ENCODE data around the gene STK38L.
"Not testable (repeated sequence)": the region's sequence is repeated elsewhere in the genome, so short reads cannot be mapped to it uniquely, and the experiment has no call there.

The STK38L gene

GRCh38 chr12:27226407-27226929, 17.6 kb upstream of the STK38L start:
- no peak for DNase-seq (ENCODE audit: low read depth in 2 of 2)

DNA sequence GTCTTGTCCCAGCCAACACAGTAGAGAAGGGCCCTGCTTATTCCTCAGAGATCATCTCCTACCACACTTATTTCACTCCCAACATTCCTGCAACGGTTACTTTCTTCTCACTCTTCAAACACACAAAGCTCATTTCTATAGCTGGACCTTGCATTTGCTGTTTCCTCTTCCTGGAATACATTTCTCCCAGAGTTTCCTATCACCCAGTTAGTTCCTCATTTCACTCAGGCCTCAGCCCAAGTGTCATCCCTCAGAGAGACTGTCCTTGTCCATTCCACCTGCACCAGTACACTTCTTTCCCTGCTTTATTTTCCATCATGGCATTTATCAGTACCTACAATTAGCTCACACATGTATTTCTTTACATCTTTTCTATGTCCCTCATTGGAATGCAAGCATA, 14.7 kb upstream of the STK38L start:
- DNase-seq (ENCODE audit: low read depth in 2 of 2), result no peak

DNA sequence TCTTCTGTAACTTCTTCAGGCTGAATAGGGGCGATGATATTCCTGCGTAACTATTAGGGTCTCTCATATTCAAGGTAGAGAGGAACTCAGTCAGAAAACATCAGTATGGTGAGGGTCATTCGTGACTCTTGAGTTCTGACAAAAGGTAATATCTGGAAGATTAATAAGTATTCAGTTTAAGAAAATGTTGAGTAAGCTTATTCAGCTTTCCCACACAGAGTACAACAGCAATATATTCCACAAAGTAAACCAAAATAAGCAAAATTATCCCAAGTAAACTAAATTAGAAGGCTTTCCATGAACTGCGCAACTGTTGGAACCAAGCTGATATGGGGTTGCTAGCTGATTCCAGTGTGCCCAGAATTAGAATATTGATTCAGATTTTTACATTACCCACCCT, 12.7 kb upstream of the STK38L start:
- not testable (repeated sequence) for DNase-seq (ENCODE audit: low read depth in 2 of 2)

DNA sequence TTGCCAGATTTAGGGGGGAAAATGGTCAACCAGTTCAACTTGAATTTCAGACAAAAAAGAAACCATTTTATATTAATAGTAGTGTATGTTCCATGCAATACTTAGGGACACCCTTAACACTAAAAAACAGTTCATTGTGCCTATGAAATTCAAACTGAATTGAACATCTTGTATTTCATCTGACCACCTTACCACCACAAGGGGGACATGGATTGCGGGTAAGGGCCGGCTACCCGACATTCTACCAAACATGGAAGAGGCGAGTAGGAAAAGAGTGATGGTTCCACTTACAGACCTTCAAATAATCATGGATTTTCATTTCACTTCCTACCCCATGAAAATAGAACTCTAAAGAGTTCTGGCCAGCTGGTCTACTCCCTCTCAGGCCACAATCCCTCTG, 10.3 kb upstream of the STK38L start:
- DNase-seq (ENCODE audit: low read depth in 2 of 2), result no peak

DNA sequence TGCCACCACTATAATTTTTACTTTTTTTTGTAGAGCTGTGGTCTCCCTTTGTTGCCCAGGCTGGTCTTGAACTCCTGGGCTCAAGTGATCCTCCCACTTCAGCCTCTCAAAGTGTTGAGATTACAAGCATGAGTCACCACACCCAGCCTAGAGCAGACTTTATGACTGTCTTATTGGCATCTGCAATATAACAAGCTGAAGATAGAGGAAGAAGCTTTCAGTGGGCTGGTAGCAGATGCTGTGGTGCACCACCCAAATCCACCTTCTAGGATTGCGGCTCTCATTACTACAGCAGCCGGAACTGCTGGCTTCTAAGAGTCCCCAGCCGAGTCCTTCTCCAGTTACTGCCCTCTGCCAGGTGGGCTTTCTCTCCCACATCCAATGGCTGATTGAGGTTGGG, 7.6 kb upstream of the STK38L start:
- DNase-seq (ENCODE audit: low read depth in 2 of 2), result no peak

GRCh38 chr12:27237790-27238771, 6.0 kb upstream of the STK38L start:
- no peak for DNase-seq (ENCODE audit: low read depth in 2 of 2)

- no peak for DNase-seq (ENCODE audit: low read depth in 2 of 2)
Observed at GRCh38 chr12:27243006-27243405, 1.1 kb upstream of the STK38L start.

DNA sequence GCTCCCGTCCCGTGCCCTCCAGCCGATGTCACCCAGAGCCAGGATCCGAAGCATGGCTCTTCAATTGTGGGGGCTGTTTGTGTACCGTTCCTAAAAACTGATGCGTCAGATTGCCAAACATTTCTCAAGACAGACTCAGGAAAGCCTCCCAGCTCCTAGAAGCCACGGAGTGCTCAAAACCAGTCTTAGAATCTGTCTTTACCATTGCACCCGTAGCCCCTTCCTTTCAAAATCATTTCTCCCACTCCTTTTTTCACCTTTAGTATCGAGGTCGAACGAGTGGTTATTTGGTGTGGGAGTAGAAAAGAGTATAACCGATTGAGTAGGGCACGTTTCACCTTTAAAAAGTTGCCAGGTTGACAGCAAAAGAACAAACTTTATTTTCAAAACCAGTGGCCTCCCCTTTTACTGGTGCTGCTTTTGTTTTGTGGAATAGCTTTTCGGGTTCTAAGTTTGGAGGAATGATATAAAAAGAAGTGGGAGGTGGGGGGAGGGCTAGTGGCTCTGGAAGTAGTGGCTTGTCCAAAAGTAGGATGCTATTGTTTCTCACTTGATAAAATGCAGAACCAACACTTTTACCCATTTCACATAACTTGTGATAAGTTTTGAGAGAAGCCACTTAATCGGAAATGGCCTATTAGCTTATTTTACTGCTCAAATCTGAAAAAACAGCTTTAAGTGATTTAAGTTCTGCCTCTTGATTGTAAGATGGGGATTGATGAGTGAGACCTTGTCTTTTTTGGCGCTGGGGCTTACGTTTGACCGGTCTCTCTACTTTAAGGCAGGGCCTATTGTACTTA, 803 bp downstream of the STK38L start:
- no peak for DNase-seq (ENCODE audit: low read depth in 2 of 2)

DNA sequence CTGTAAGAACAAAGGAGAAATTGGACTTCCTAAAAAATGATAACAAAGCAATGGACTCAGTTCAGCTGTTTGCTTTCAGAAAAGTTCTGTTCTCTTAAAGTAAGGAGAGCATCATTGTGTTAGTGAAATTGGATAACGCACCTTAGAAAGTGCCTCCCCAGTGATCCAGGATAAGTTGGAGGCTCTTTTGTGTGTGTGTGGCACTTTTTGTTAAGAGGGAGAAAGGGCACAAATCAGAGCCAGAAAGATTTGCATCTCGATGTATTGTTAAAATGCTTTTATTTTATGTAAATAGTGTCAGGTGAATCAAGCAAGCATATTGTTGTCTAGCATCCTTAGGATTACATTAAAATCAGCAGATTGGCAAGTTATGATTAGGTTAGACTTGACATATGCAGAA, 2.1 kb downstream of the STK38L start:
- no peak for DNase-seq (ENCODE audit: low read depth in 2 of 2)

- no peak for DNase-seq (ENCODE audit: low read depth in 2 of 2)
Observed at GRCh38 chr12:27246774-27247173, 2.7 kb downstream of the STK38L start.

DNA sequence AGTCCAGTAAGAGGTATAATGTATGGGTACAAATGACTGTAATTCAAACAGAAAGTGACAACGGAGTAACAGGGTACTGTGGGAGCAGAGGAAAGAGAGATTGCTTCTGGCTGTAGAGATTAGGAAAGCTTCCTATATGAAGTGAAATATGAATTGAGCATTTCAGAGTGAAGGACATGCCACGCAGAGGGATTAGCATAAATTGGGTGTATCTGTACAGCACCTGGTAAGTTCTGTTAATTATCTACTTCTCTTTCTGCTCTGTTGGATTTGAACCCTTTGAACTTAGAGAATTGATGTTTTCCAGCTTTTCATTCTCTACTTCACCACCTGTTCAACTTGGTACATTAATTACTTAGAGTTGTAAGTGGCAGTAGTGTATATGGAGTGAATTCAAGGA, 8.8 kb downstream of the STK38L start:
- no peak for DNase-seq (ENCODE audit: low read depth in 2 of 2)

DNA sequence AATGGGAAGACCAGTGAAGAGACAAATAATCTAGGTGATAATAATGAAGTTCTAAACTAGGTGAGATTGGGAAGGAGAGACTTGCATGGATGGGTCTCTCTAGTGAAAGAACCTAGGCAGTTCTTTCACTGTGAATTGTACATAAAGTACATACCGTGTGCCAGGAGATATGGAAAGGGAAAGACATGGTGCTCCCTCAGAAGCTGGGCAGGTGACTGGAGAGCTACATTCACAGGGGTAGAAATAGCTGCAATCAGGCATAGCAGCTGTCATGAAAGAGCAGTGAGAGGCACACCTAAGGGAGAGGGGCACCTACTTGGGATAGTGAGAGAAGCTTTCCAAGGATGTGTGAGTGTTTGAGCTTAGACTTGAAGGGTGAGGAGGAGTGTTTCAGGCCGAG, 9.3 kb downstream of the STK38L start:
- DNase-seq (ENCODE audit: low read depth in 2 of 2), result no peak

DNA sequence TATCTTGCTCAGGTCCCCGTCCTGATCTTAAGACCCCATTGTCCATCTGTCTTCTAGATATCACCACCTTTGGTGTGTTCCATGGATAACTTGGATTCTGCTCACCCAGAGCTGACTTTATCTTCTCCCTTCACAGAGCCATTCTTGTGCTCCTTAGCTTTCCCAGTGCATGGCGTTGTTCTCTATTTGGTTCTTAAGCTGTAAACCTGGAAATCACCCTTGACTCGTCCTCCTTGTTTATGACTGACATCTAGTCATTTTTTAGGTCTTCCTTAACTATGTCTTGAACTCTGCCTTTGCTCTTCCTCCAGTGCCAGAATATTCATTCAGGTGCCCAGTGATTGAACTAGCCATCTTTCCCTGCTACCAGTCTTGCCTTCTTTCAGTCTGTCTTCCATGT, 11.7 kb downstream of the STK38L start:
- no peak for DNase-seq (ENCODE audit: low read depth in 2 of 2)

DNA sequence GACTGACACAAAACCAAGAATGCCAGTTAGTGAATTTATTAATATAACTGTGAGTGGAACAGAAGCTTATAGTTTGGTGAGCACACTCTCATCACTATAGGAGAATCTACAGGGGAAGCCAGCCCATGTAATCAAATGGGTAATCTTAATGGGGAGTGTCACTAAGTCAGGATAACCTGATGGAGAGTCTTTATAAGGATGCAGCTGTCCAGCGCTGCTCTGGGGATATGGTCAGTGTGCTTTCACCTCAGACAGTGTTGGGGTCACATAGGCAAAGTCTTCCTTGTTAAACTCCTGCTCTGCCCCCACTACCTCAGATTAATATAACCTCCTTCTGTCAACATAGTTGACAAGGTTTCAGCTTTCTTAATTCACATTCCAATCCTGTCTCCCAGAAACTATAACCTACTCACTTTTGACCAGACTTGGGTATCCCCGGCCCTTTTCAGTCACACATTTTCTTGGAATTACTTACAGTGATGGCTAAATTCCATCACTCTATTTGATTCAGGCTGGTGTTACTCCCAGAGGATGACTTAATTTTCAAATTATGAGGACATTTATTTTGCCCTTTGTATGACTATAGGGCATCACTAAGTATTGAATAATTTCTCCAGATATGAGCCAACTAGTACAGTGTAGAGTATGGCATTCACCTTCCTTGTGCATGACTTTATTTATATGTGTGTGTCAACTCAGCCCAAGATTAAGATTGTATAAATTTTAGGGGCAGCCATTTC, 13.2 kb downstream of the STK38L start:
- no peak for DNase-seq (ENCODE audit: low read depth in 2 of 2)

- DNase-seq (ENCODE audit: low read depth in 2 of 2), result no peak
Observed at GRCh38 chr12:27260746-27261145, 16.7 kb downstream of the STK38L start.

DNA sequence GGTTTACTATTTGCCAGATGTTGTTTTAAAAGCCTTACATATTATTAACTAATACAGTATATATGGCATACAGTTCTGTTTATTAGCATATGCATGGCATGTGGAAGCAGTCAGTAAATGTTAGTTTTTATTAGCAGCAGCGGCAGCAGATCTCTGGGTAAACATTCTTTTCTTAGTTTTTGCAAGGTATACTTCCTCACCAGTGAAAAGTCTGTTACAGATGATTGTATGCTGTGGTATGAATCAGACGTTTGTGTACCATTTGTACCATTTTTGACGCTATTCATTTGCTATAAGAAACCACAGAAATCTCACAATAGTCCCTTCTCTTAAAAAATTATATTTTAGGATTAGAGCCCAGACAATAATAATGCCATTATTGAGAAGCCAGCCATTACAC, 17.8 kb downstream of the STK38L start:
- DNase-seq (ENCODE audit: low read depth in 2 of 2), result no peak

DNA sequence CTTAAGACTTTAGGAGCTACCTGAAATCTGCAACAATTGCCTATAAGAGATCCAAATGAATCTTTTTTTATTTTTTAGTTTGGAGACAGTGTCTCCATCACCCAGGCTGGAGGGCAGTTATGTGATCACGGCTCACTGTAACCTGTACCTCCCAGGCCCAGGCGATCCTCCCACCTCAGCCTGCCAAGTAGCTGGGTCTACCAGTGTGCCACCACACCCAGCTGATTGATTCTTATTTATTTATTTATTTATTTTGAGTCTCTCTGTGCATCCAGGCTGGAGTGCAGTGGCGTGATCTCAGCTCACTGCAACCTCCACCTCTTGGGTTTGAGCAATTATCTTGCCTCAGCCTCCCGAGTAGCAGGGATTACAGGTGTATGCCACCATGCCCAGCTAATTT, 26.1 kb downstream of the STK38L start:
- no peak for DNase-seq (ENCODE audit: low read depth in 2 of 2)

DNA sequence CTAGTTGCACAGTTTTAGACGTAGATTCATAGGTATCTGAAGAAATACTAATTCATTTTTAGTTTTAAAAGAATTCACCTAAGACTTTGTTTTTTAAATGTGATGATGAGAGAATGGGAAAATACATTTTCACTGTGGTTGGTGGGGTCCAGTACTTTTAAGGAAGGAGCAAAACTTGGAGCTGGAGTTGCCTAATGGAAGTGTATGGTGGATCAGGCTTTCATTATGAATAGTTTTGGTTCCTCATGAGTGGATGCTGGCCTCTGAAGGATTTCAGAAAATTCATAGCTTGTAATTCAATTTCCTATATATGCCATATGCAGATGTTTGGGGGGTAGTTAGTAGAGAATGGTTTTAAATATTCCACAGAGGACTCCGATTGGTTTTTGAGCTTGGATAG, 27.1 kb downstream of the STK38L start:
- no peak for DNase-seq (ENCODE audit: low read depth in 2 of 2)

DNA sequence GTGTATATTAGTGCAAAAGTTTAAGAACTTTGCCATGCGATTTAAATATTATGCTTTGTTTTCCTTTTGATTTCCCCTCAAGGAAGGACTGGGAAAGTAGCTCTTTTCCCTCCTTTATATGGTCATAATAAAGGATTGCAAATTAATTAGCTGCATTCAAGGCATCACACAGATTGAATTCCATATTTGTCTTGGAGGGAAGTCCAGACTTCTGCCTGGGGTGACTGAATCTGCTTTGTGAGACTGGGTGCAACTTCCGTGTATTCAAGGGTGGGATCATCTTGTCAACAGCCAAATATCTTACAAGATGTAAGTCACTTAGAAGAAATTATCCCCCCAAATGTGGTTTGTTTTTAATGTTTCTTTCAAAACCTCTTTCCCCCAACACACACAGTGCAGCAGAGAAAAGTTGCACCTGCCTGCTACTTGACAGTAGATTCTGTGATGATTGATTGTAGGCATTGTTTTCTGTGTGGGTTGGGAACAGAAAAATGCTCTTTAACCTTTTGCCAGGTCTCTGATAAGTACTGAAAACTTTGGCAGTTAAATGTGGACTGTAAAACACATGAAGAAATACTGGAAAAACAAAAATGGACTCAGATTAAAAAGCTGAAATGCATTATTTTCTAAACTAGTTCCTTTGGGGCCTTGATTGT, 28.4 kb downstream of the STK38L start:
- DNase-seq (ENCODE audit: low read depth in 2 of 2), result no peak

GRCh38 chr12:27273114-27273513, 29.0 kb downstream of the STK38L start:
- DNase-seq (ENCODE audit: low read depth in 2 of 2), result no peak

GRCh38 chr12:27274706-27275105, 30.6 kb downstream of the STK38L start:
- DNase-seq (ENCODE audit: low read depth in 2 of 2), result no peak

Data from stimulated activated CD8-positive, alpha-beta memory T cell treated with anti-CD3 and anti-CD28 coated beads, Interleukin-2, amount 100 ng/mL, for 1 hour (primary cell).